Activated CD4-positive, CD25-positive, alpha-beta regulatory T cell treated with anti-CD3 and anti-CD28 coated beads, Interleukin-2, amount 50 U/mL, for 72 hours (primary cell): Measurements from ENCODE around the gene NT5DC1.

Experiments
- DNase-seq: peaks from one replicate; pipeline ENCODE4 v3.0.0; 2021

NT5DC1 gene

GRCh38 chr6:116201538-116201937, 100.9 kb downstream of the NT5DC1 start:
- DNase-seq = no peak

GRCh38 chr6:116205281-116205680, 104.6 kb downstream of the NT5DC1 start:
- DNase-seq = no peak

- DNase-seq = no peak
Observed at GRCh38 chr6:116206231-116206903, 105.7 kb downstream of the NT5DC1 start.

- DNase-seq = no peak
Observed at GRCh38 chr6:116208056-116208785, 107.6 kb downstream of the NT5DC1 start.

GRCh38 chr6:116210316-116210715, 109.7 kb downstream of the NT5DC1 start:
- no peak for DNase-seq

GRCh38 chr6:116210750-116211425, 110.2 kb downstream of the NT5DC1 start:
- DNase-seq = no peak

- DNase-seq = no peak
Observed at GRCh38 chr6:116214681-116215080, 114.0 kb downstream of the NT5DC1 start.

GRCh38 chr6:116215414-116215813, 114.8 kb downstream of the NT5DC1 start:
- DNase-seq = no peak

- DNase-seq = no peak
Observed at GRCh38 chr6:116217069-116217468, 116.4 kb downstream of the NT5DC1 start.

- no peak for DNase-seq
Observed at GRCh38 chr6:116218172-116218633, 117.5 kb downstream of the NT5DC1 start.

- no peak for DNase-seq
Observed at GRCh38 chr6:116218866-116219265, 118.2 kb downstream of the NT5DC1 start.

GRCh38 chr6:116221067-116221466, 120.4 kb downstream of the NT5DC1 start:
- no peak for DNase-seq

GRCh38 chr6:116221911-116222310, 121.3 kb downstream of the NT5DC1 start:
- DNase-seq = no peak

GRCh38 chr6:116223355-116223754, 122.7 kb downstream of the NT5DC1 start:
- DNase-seq = no peak

- no peak for DNase-seq
Observed at GRCh38 chr6:116229287-116229913, 128.7 kb downstream of the NT5DC1 start.

GRCh38 chr6:116234689-116235088, 134.0 kb downstream of the NT5DC1 start:
- DNase-seq = no peak

GRCh38 chr6:116238083-116238482, 137.4 kb downstream of the NT5DC1 start:
- DNase-seq = no peak

GRCh38 chr6:116239256-116239655, 138.6 kb downstream of the NT5DC1 start:
- DNase-seq = no peak

GRCh38 chr6:116239856-116240255, 139.2 kb downstream of the NT5DC1 start:
- no peak for DNase-seq

GRCh38 chr6:116244284-116244683, 143.6 kb downstream of the NT5DC1 start:
- no peak for DNase-seq

GRCh38 chr6:116246089-116246488, 145.4 kb downstream of the NT5DC1 start:
- no peak for DNase-seq

GRCh38 chr6:116247285-116247684, 146.6 kb downstream of the NT5DC1 start:
- DNase-seq = no peak

GRCh38 chr6:116248577-116248976, 147.9 kb downstream of the NT5DC1 start:
- no peak for DNase-seq
